ENCODE results near the gene MSH3. TPM values are rescaled to one million over a fixed set of nuclear protein-coding genes. Genes with fewer than 3 reads are reported as not detected.

MSH3 gene
- total RNA-seq, 4 donors from 2014 or later, result 11.0 to 15.0 (median 12.4) TPM

DNA sequence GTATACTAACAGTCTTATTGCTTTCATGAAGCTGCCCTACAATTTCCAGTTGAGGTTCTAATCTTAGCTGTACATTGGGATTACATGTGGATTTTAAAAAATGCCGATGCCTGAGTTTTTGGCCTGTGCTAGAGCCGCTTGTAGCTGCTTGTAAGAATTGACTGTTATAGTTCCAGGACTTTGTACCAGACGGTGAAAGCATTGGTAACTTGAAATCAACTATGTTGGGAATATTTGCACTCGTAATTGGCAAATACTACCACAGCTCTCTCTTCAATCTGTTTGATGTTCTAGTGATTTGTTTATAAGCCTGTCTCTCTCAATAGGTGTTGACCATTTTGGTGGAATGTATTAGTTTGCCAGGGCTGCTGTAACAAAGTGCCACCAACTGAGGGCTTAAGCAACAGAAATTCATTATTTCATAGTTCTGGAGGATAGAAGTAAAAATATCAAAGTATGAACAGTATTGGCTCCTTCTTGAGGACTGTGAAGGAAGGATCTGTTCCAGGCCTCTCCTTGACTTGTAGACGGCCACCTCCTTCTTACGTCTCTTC is 50.8 kb downstream of the MSH3 start:
- H3K27ac ChIP-seq, result no peak overlapping the region
- H3K4me1 ChIP-seq, result no peaks in the 10 kb centered on the region
- H3K27me3 ChIP-seq, result no peaks in the 10 kb centered on the region
- DNase-seq (ENCODE audit: low spot score in 2 of 2), result no peak
- H3K9me3 ChIP-seq, result no peaks in the 10 kb centered on the region
- TF ChIP-seq POLR2AphosphoS5 (IDR thresholded peaks at IDR 0.05) (no peak), EP300 (IDR thresholded peaks at IDR 0.05) (no peak)
- TF ChIP-seq, protein P1, sequence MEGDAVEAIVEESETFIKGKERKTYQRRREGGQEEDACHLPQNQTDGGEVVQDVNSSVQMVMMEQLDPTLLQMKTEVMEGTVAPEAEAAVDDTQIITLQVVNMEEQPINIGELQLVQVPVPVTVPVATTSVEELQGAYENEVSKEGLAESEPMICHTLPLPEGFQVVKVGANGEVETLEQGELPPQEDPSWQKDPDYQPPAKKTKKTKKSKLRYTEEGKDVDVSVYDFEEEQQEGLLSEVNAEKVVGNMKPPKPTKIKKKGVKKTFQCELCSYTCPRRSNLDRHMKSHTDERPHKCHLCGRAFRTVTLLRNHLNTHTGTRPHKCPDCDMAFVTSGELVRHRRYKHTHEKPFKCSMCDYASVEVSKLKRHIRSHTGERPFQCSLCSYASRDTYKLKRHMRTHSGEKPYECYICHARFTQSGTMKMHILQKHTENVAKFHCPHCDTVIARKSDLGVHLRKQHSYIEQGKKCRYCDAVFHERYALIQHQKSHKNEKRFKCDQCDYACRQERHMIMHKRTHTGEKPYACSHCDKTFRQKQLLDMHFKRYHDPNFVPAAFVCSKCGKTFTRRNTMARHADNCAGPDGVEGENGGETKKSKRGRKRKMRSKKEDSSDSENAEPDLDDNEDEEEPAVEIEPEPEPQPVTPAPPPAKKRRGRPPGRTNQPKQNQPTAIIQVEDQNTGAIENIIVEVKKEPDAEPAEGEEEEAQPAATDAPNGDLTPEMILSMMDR (IDR thresholded peaks at IDR 0.05), result no peak
- WGBS, result 89% methylated on average over 6 of the region's 6 CpGs
- H3K4me3 ChIP-seq, result no peak overlapping the region
- H3K36me3 ChIP-seq, result no peaks in the 10 kb centered on the region

DNA sequence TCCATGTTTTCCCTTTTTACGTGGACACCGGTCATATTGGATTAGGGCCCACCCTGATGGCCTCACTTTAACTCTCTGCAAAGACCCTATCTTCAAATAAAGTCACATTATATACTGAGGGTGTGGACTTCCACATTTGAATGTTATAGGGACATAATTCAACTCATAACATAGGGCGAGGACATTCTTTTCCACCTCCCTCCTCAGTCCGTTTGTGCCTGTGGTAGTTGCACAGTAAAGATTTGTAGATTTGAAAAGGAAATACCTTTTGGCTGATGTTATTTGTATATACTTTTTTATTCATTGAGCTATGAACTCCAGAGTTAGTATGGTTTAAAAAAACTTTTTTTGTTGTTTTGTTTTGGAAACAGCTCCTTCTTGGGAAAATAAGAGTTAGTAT is 51.3 kb downstream of the MSH3 start:
- no peak for TF ChIP-seq POLR2A (IDR thresholded peaks at IDR 0.05)
- TF ChIP-seq, protein P1 (IDR thresholded peaks at IDR 0.05), result no peak
- no peak for TF ChIP-seq POLR2AphosphoS5 (IDR thresholded peaks at IDR 0.05)
- no peak for TF ChIP-seq EP300 (IDR thresholded peaks at IDR 0.05)
- H3K36me3 ChIP-seq, result no peaks in the 10 kb centered on the region
- WGBS, result 92% methylated on average over 4 of the region's 4 CpGs

DNA sequence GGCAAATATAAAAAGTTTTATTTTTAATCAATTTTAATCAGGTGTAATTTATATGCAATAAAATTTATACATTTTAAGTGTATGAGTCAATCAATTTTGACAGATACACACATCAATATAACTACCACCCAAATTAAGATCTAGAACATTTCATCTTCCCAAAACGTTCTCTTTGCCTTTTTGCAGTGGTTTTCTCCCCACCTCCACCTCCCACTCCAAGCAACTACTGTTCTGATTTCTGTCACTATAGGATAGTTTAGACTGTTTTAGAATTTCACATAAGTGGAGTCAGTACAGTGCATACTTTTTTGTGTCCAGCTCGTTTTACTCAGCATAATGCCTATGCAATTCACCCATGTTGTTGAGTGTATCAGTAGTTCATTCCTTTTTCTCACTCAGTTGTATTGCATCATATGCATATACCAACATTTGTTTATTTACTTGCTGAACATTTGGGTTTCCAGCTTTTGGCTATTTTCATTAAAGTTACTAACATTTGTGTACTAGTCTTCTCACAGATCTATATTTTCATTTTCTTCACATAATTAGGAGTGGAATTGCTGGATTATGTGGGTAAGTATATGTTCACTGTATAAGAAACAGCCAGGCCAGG is 52.5 kb downstream of the MSH3 start:
- DNase-seq (ENCODE audit: low spot score in 2 of 2), result no peak
- Histone ChIP-seq H3K4me3 (no peak overlapping the region), H3K4me1 (no peaks in the 10 kb centered on the region), H3K27me3 (no peaks in the 10 kb centered on the region), H3K36me3 (peaks cover 5% of the 10 kb centered on the region), H3K27ac (no peak overlapping the region), H3K9me3 (no peaks in the 10 kb centered on the region)
- WGBS, result 76% methylated on average over 2 of the region's 2 CpGs
- TF ChIP-seq POLR2A (IDR thresholded peaks at IDR 0.05) (no peak), EP300 (IDR thresholded peaks at IDR 0.05) (no peak), POLR2AphosphoS5 (IDR thresholded peaks at IDR 0.05) (no peak)
- TF ChIP-seq, protein P1 (IDR thresholded peaks at IDR 0.05), result no peak

More for the DNA sequence above, 51.3 kb downstream of the MSH3 start:
- no peak overlapping the region for H3K4me3 ChIP-seq
- no peak for DNase-seq (ENCODE audit: low spot score in 2 of 2)
- H3K4me1 ChIP-seq, result no peaks in the 10 kb centered on the region
- no peaks in the 10 kb centered on the region for H3K27me3 ChIP-seq
- H3K9me3 ChIP-seq, result no peaks in the 10 kb centered on the region
- H3K27ac ChIP-seq, result no peak overlapping the region

DNA sequence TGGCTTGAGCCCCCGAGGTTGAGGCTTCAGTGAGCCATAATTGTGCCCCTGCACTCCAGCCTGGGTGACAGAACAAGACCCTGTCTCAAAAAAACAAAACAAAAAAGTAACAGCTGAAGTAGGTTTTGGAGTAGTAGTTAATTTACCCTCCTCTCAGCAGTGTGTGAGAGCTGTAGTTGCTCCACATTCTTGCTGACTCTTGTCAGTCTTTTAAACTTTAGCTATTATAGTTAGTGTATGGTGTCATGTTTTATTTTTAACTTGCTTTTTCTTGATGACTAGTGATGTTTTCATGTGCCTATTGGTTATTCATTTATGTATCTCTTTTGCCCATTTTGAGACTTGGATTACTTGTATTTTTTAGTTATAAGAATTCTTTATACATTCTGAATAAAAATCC is 53.2 kb downstream of the MSH3 start:
- Histone ChIP-seq H3K9me3 (no peaks in the 10 kb centered on the region), H3K4me3 (no peak overlapping the region), H3K4me1 (no peaks in the 10 kb centered on the region), H3K27ac (no peak overlapping the region), H3K27me3 (no peaks in the 10 kb centered on the region), H3K36me3 (peaks cover 5% of the 10 kb centered on the region)
- TF ChIP-seq EP300 (IDR thresholded peaks at IDR 0.05) (no peak), POLR2AphosphoS5 (IDR thresholded peaks at IDR 0.05) (no peak), POLR2A (IDR thresholded peaks at IDR 0.05) (no peak)
- TF ChIP-seq, protein P1 (IDR thresholded peaks at IDR 0.05), result no peak
- 79% methylated on average over 1 of the region's 1 CpG for WGBS
- DNase-seq (ENCODE audit: low spot score in 2 of 2), result no peak

DNA sequence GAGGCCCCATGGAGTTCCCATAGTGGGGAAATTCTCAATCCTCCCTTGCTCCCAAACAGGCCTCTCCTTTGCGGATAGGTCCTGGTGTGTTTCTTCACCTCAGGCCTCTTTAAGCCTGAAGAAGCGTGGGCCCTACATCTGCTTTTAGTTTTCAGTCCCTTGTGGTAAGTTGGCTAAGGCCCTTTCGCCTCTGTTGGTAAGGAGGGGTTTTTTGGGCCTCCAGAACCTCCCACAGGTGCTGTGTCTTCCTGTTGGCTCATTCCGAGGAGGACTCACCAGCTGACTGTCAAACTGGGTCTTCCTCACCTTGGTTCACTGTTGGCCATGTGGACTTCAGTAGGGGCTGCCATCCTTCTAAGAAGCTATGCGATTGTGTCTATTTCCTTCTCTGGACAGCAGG is 56.8 kb downstream of the MSH3 start:
- Histone ChIP-seq H3K27ac (no peak overlapping the region), H3K9me3 (no peaks in the 10 kb centered on the region), H3K27me3 (no peaks in the 10 kb centered on the region), H3K36me3 (peaks cover 5% of the 10 kb centered on the region), H3K4me3 (no peak overlapping the region), H3K4me1 (no peaks in the 10 kb centered on the region)
- WGBS, result 97% methylated on average over 5 of the region's 5 CpGs
- DNase-seq (ENCODE audit: low spot score in 2 of 2), result no peak
- TF ChIP-seq, protein P1 (IDR thresholded peaks at IDR 0.05), result no peak
- TF ChIP-seq POLR2AphosphoS5 (IDR thresholded peaks at IDR 0.05), result no peak
- no peak for TF ChIP-seq EP300 (IDR thresholded peaks at IDR 0.05)
- no peak for TF ChIP-seq POLR2A (IDR thresholded peaks at IDR 0.05)

All from suprapubic skin (tissue), 4 donors.